ENCODE results near the gene RASSF10.

GRCh38 chr11:13052130-13052571, 43.0 kb downstream of the RASSF10 start:
- TF ChIP-seq CTCF (optimal IDR thresholded peaks at IDR 0.05 in 1 of 3, IDR thresholded peaks at IDR 0.05 in 1 of 3, conservative IDR thresholded peaks at IDR 0.05 in 1 of 3; ENCODE audit: extremely low read depth in 1 of 3, insufficient read depth in 2 of 3, low read length in 3 of 3) (no peak), EZH2 (IDR thresholded peaks at IDR 0.05; ENCODE audit: low read length) (no peak)

Measured in keratinocyte (primary cell).